Keratinocyte (primary cell): ENCODE results near the gene NAP1L1.

Experiments
- EZH2 ChIP-seq: IDR thresholded peaks from one replicate; pipeline ENCODE4 v1.6.1; 2012; ENCODE audit warnings: inconsistent platforms, mild to moderate bottlenecking, low read length, moderate library complexity
- TF ChIP-seq, protein P1 (sequence below), 3 experiments: IDR thresholded peaks in 1 of 3; conservative IDR thresholded peaks in 1 of 3; optimal IDR thresholded peaks in 1 of 3; 2 replicates in 2 of 3; 3 replicates in 1 of 3; pipeline versions ENCODE3 to v1.5.1; 2011; ENCODE audit warnings: low read length in 3 of 3, mild to moderate bottlenecking in 3 of 3, moderate library complexity in 2 of 3, control low read depth in 1 of 3, inconsistent platforms in 1 of 3; ENCODE audit not compliant: insufficient read depth in 2 of 3; ENCODE audit errors: extremely low read depth in 1 of 3

DNA sequence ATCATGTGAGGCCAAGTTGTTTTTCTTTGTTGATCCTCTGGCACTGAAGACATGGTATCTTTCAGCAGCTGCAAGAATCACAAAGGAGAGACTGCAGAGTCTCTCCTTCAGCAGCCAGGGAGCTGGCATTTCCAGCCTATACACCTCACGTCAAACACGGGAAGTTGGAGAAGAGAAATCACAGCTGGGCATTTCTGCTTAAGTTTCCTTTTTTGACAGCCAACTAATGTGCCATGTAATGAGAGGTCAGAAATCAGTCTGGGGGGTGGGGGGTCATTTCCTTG is 81.2 kb downstream of the NAP1L1 start:
- TF ChIP-seq, protein P1, sequence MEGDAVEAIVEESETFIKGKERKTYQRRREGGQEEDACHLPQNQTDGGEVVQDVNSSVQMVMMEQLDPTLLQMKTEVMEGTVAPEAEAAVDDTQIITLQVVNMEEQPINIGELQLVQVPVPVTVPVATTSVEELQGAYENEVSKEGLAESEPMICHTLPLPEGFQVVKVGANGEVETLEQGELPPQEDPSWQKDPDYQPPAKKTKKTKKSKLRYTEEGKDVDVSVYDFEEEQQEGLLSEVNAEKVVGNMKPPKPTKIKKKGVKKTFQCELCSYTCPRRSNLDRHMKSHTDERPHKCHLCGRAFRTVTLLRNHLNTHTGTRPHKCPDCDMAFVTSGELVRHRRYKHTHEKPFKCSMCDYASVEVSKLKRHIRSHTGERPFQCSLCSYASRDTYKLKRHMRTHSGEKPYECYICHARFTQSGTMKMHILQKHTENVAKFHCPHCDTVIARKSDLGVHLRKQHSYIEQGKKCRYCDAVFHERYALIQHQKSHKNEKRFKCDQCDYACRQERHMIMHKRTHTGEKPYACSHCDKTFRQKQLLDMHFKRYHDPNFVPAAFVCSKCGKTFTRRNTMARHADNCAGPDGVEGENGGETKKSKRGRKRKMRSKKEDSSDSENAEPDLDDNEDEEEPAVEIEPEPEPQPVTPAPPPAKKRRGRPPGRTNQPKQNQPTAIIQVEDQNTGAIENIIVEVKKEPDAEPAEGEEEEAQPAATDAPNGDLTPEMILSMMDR (optimal IDR thresholded peaks at IDR 0.05 in 1 of 3, IDR thresholded peaks at IDR 0.05 in 1 of 3, conservative IDR thresholded peaks at IDR 0.05 in 1 of 3; ENCODE audit: extremely low read depth in 1 of 3, insufficient read depth in 2 of 3, low read length in 3 of 3), result no peak
- TF ChIP-seq EZH2, result no peak
